NCI-H2081 (cell line): ENCODE data around the gene DEK.
A peak's percentile ranks its signal among the peaks of the same experiment; 100 is the strongest.
"Not testable (repeated sequence)": the region's sequence is repeated elsewhere in the genome, so short reads cannot be mapped to it uniquely, and the experiment has no call there.

Experiments used
- DNase-seq, 2 experiments: peaks; one replicate each; lab custom pipeline; 2025; lab: John Stamatoyannopoulos, UW

Gene DEK

GRCh38 chr6:18240230-18240629, 24.1 kb downstream of the DEK start:
- DNase-seq: no peak

- no peak for DNase-seq
These were observed 27.2 kb downstream of the DEK start for GRCh38 chr6:18237167-18237566.

GRCh38 chr6:18235524-18235923, 28.8 kb downstream of the DEK start:
- DNase-seq: no peak

GRCh38 chr6:18234564-18234963, 29.8 kb downstream of the DEK start:
- no peak for DNase-seq

- not testable (repeated sequence) for DNase-seq
These were observed 30.6 kb downstream of the DEK start for GRCh38 chr6:18233770-18234169.

GRCh38 chr6:18231856-18232255, 32.5 kb downstream of the DEK start:
- not testable (repeated sequence) for DNase-seq

GRCh38 chr6:18228590-18228989, 35.7 kb downstream of the DEK start:
- DNase-seq: not testable (repeated sequence)

- not testable (repeated sequence) for DNase-seq
These were observed 37.2 kb downstream of the DEK start for GRCh38 chr6:18227166-18227565.

- not testable (repeated sequence) for DNase-seq
These were observed 37.8 kb downstream of the DEK start for GRCh38 chr6:18226451-18227105.

GRCh38 chr6:18221288-18221615, 43.1 kb downstream of the DEK start:
- no peak for DNase-seq

- no peak for DNase-seq
These were observed 44.7 kb downstream of the DEK start for GRCh38 chr6:18219591-18219990.

- no peak for DNase-seq
These were observed 46.1 kb downstream of the DEK start for GRCh38 chr6:18218233-18218632.

GRCh38 chr6:18216411-18216810, 47.9 kb downstream of the DEK start:
- no peak for DNase-seq

- no peak for DNase-seq
These were observed 48.9 kb downstream of the DEK start for GRCh38 chr6:18215436-18215835.

GRCh38 chr6:18214003-18214402, 50.3 kb downstream of the DEK start:
- no peak for DNase-seq

GRCh38 chr6:18213439-18213838, 50.9 kb downstream of the DEK start:
- DNase-seq: no peak

- no peak for DNase-seq
These were observed 52.1 kb downstream of the DEK start for GRCh38 chr6:18212231-18212630.

- DNase-seq: no peak
These were observed 53.0 kb downstream of the DEK start for GRCh38 chr6:18211338-18211737.

- DNase-seq: no peak
These were observed 53.6 kb downstream of the DEK start for GRCh38 chr6:18210707-18211106.

GRCh38 chr6:18209539-18210197, 54.7 kb downstream of the DEK start:
- no peak for DNase-seq

- DNase-seq: not testable (repeated sequence)
These were observed 55.6 kb downstream of the DEK start for GRCh38 chr6:18208778-18209177.

GRCh38 chr6:18207949-18208348, 56.4 kb downstream of the DEK start:
- peak; percentile 11 to 64 for DNase-seq

- DNase-seq: peak in 1 of 2 experiments; percentile 12
These were observed 56.9 kb downstream of the DEK start for GRCh38 chr6:18207438-18207837.

- no peak for DNase-seq
These were observed 57.7 kb downstream of the DEK start for GRCh38 chr6:18206591-18206990.
